CD8-positive, alpha-beta memory T cell (primary cell): ENCODE results near the gene GPR17. TPM values are rescaled to one million over a fixed set of nuclear protein-coding genes. Genes with fewer than 3 reads are reported as not detected.

Experiments
- CTCF ChIA-PET: fragments of 350-600 bp; sonication (Branson Sonifier 250); formaldehyde crosslinking; loops from one replicate; lab custom pipeline; 2021; ENCODE audit warnings: antibody characterized with exemption; lab: Charles Lee
- POLR2A ChIA-PET: fragments of 350-600 bp; sonication (Branson Sonifier 250); formaldehyde crosslinking; loops from one replicate; lab custom pipeline; 2021; ENCODE audit warnings: antibody characterized with exemption; lab: Charles Lee
- DNase-seq, 5 donors: peaks; one replicate each; pipeline versions ENCODE4 v3.0.0 to v3.0.0-alpha.2; 2020 to 2022; ENCODE audit warnings: mixed read lengths in 1 of 5
- H3K27ac ChIP-seq: one replicate; pipeline ENCODE4 v1.7.0; 2013; ENCODE audit warnings: low read depth, mild to moderate bottlenecking, low read length, moderate library complexity
- H3K27me3 ChIP-seq: 2 replicates; pipeline ENCODE4 v1.7.0; 2013; ENCODE audit warnings: low read length, mild to moderate bottlenecking; ENCODE audit not compliant: insufficient read depth, poor library complexity, severe bottlenecking
- H3K36me3 ChIP-seq: 2 replicates; pipeline ENCODE4 v1.7.0; 2013; ENCODE audit warnings: mild to moderate bottlenecking, low read length, moderate library complexity; ENCODE audit not compliant: insufficient read depth
- H3K4me1 ChIP-seq: 2 replicates; pipeline ENCODE4 v1.7.0; 2013; ENCODE audit warnings: mild to moderate bottlenecking, low read length, moderate library complexity; ENCODE audit not compliant: insufficient read depth
- H3K4me3 ChIP-seq: 2 replicates; pipeline ENCODE4 v1.7.0; 2013; ENCODE audit warnings: mild to moderate bottlenecking, low read length
- H3K9me3 ChIP-seq: 2 replicates; pipeline ENCODE4 v1.7.0; 2013; ENCODE audit warnings: mild to moderate bottlenecking, low read length
- H3K27ac Mint-ChIP-seq, 8 donors: one replicate each; pipeline ENCODE4 v1.8.0; 2020 to 2021; ENCODE audit warnings: mixed read lengths in 8 of 8, mild to moderate bottlenecking in 6 of 8, inconsistent platforms in 3 of 8, moderate library complexity in 3 of 8
- H3K27me3 Mint-ChIP-seq, 2 donors: one replicate each; pipeline ENCODE4 v1.8.0; 2020 to 2021; ENCODE audit warnings: mixed read lengths in 2 of 2, mild to moderate bottlenecking in 1 of 2, moderate library complexity in 1 of 2
- H3K36me3 Mint-ChIP-seq, 3 donors: one replicate each; pipeline ENCODE4 v1.8.0; 2020 to 2021; ENCODE audit warnings: mixed read lengths in 3 of 3, inconsistent platforms in 1 of 3, mild to moderate bottlenecking in 1 of 3
- H3K4me1 Mint-ChIP-seq, 3 donors: one replicate each; pipeline ENCODE4 v1.8.0; 2020 to 2021; ENCODE audit warnings: mixed read lengths in 3 of 3, inconsistent platforms in 1 of 3, mild to moderate bottlenecking in 1 of 3
- H3K4me3 Mint-ChIP-seq, 7 donors: one replicate each; pipeline ENCODE4 v1.8.0; 2020 to 2021; ENCODE audit warnings: mixed read lengths in 7 of 7, mild to moderate bottlenecking in 6 of 7, moderate library complexity in 4 of 7, inconsistent platforms in 2 of 7
- H3K9me3 Mint-ChIP-seq, 5 donors: one replicate each; pipeline ENCODE4 v1.8.0; 2020 to 2022; ENCODE audit warnings: mixed read lengths in 5 of 5, mild to moderate bottlenecking in 3 of 5, moderate library complexity in 2 of 5, inconsistent platforms in 1 of 5
- polyA plus RNA-seq: library from polyadenylated mRNA; unstranded; fragments of 300-500 nt; fragmentation: Illumina TruSeq; gene quantifications from one replicate; pipeline ENCODE4 v1.2.3, GENCODE V29; 2021
- total RNA-seq, 2 experiments: library from RNA; stranded (reverse); gene quantifications; one replicate each; pipeline ENCODE4 v1.2.3, GENCODE V29; 2021

GPR17 gene
- total and polyA plus RNA-seq, 3 experiments from 2014 or later, result not detected

- Mint-ChIP-seq H3K27ac (no peak overlapping the region), H3K9me3 (no peaks in the 10 kb centered on the region), H3K36me3 (no peaks in the 10 kb centered on the region), H3K4me3 (no peak overlapping the region), H3K27me3 (peaks cover 9% of the 10 kb centered on the region in 2 donors), H3K4me1 (no peaks in the 10 kb centered on the region)
- Histone ChIP-seq H3K27me3 (no peaks in the 10 kb centered on the region), H3K4me1 (no peaks in the 10 kb centered on the region), H3K9me3 (no peaks in the 10 kb centered on the region), H3K27ac (no peak overlapping the region), H3K4me3 (no peak overlapping the region), H3K36me3 (no peaks in the 10 kb centered on the region)
- CTCF ChIA-PET, result interaction anchor here (0.9 kb wide), 1 partner anchor 64 kb away, joined by 3 read pairs; no protein-coding TSS in a partner anchor
- DNase-seq, result peak in 1 of 5 donors; percentile 32
- POLR2A ChIA-PET, result no interaction called here
These were observed 9.5 kb downstream of the GPR17 start for GRCh38 chr2:127655209-127656073.

DNA sequence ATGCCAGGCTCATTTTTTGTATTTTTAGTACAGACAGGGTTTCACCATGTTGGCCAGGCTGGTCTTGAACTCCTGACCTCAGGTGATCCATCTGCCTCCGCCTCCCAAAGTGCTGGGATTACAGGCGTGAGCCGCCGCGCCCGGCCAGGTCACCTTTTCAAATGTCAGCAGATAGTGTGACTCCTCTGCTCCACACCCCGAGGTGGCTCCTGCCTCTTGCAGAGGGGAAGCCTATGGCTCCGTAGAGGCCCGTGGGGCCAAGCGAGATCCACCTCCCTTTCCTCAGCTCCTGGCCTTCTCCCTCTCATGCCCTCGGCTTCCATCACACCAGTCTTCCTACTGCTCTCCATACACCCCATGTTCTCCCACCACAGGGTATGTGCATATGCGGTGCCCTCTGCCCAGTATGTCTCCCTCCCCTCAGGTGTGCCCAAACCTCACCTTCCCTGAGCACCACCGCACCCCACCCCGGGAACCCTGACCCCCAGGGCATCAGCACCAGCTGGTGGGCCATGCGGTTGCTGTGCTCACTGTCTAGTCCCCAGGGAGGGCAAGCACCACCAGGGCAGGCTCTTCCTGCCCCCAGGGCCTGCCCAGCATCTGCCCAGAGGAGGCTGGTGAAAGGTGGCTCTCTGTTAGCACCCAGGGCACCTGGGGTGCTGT lies 10.7 kb downstream of the GPR17 start:
- POLR2A ChIA-PET, result no interaction called here
- DNase-seq, result peak in 1 of 5 donors; percentile 39
- Mint-ChIP-seq H3K36me3 (no peaks in the 10 kb centered on the region), H3K4me1 (no peaks in the 10 kb centered on the region), H3K27ac (no peak overlapping the region), H3K4me3 (no peak overlapping the region), H3K9me3 (no peaks in the 10 kb centered on the region), H3K27me3 (peaks cover 11 to 21% of the 10 kb centered on the region in 2 donors)
- H3K27me3 ChIP-seq, result peaks cover 4% of the 10 kb centered on the region
- H3K9me3 ChIP-seq, result no peaks in the 10 kb centered on the region
- no peaks in the 10 kb centered on the region for H3K36me3 ChIP-seq
- no peak overlapping the region for H3K27ac ChIP-seq
- H3K4me3 ChIP-seq, result no peak overlapping the region
- CTCF ChIA-PET, result no interaction called here
- no peaks in the 10 kb centered on the region for H3K4me1 ChIP-seq

DNA sequence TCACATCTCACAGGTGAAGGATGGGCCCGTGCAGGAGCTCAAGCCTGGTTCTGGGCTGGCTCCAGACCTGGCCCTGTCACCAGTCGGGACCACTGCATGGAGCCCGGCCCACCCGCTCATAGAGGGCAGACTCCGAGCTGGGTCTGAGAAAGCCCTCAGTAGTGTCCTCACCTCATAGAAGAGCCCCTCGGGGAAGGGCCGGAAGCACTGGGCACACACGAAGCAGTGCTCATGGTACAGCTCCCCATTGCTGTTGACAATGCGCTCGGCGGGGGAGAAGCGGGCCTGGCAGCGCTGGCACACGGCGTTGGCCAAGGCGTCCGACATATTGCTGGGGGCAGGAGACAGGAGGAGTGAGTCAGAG lies 11.3 kb downstream of the GPR17 start:
- Mint-ChIP-seq H3K4me3 (no peak overlapping the region), H3K27me3 (peaks cover 11 to 25% of the 10 kb centered on the region in 2 donors), H3K27ac (no peak overlapping the region), H3K36me3 (no peaks in the 10 kb centered on the region), H3K9me3 (no peaks in the 10 kb centered on the region), H3K4me1 (no peaks in the 10 kb centered on the region)
- ChIA-PET POLR2A (no interaction called here), CTCF (no interaction called here)
- Histone ChIP-seq H3K4me3 (no peak overlapping the region), H3K36me3 (no peaks in the 10 kb centered on the region), H3K9me3 (no peaks in the 10 kb centered on the region), H3K27me3 (peaks cover 8% of the 10 kb centered on the region), H3K27ac (no peak overlapping the region), H3K4me1 (no peaks in the 10 kb centered on the region)
- DNase-seq, result peak in 1 of 5 donors; percentile 23

DNA sequence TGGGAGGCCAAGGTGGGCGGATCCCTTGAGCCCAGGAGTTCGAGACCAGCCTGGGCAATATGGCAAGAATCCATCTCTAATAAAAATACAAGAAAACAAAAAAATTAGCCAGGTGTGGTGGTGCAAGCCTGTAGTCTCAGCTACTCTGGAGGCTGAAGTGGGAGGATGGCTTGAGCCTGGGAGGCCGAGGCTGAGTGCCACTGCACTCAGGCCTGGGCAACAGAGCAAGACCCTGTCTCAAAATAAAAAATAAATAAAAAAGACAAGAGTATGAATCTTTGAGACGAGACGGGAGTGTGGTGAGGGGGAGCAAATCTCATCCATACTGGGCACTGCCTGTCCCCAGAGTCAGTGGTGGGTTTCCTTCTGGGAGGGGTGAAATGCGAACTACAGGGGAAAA lies 12.2 kb downstream of the GPR17 start:
- ChIA-PET POLR2A (no interaction called here), CTCF (no interaction called here)
- Mint-ChIP-seq H3K27me3 (peaks cover 11 to 33% of the 10 kb centered on the region in 2 donors), H3K36me3 (no peaks in the 10 kb centered on the region), H3K9me3 (no peaks in the 10 kb centered on the region), H3K4me3 (no peak overlapping the region), H3K4me1 (no peaks in the 10 kb centered on the region), H3K27ac (no peak overlapping the region)
- Histone ChIP-seq H3K27ac (no peak overlapping the region), H3K4me3 (no peak overlapping the region), H3K27me3 (peaks cover 12% of the 10 kb centered on the region), H3K36me3 (no peaks in the 10 kb centered on the region), H3K9me3 (no peaks in the 10 kb centered on the region), H3K4me1 (no peaks in the 10 kb centered on the region)
- peak in 1 of 5 donors; percentile 1 for DNase-seq

- Histone ChIP-seq H3K36me3 (no peaks in the 10 kb centered on the region), H3K4me1 (no peaks in the 10 kb centered on the region), H3K27me3 (peaks cover 16% of the 10 kb centered on the region), H3K27ac (no peak overlapping the region), H3K9me3 (no peaks in the 10 kb centered on the region), H3K4me3 (no peak overlapping the region)
- Mint-ChIP-seq H3K4me3 (no peak overlapping the region), H3K36me3 (no peaks in the 10 kb centered on the region), H3K9me3 (no peaks in the 10 kb centered on the region), H3K4me1 (no peaks in the 10 kb centered on the region), H3K27ac (no peak overlapping the region), H3K27me3 (peaks cover 13 to 38% of the 10 kb centered on the region in 2 donors)
- CTCF ChIA-PET, result no interaction called here
- POLR2A ChIA-PET, result no interaction called here
- peak in 1 of 5 donors; percentile 33 for DNase-seq
These were observed 12.9 kb downstream of the GPR17 start for GRCh38 chr2:127658641-127659407.

DNA sequence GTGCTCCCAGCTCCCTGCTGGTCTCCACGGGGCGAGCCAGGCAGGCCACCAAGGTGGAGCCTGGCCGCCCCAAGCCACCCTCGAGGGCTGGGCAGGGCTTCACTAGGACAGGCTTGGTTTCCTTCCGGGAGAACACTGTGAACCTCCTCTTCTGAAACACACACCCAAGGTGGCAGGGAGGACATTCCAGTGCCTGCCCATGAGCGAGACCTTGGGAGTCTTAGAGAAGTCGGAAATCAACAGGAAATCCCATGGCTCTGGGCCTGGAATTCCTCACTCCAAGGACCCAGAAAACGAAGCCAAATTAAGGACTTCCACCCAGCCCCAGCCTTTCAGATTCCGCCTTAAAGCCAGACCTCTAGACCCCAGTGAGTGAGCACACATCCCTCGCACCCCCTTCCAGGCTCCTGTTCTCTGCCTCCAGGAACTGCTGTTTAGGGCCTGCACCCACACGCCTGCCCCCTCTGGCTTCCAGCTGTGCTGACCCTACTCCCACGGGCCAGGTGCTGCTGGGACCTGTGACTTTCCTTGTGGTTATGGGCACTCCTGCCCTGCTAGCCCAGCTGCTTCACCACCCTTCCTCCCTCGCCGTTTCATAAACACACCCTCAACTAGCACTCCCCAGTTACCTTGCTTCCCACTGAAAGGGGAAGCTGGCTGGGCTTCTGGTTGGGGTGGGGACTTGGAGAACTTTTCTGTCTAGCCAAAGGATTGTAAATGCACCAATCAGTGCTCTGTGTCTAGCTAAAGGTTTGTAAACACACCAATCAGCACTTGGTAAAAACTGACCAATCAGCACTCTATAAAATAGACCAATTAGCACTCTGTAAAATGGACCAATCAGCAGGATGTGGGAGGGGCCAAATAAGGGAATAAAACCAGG lies 13.7 kb downstream of the GPR17 start:
- Histone ChIP-seq H3K27ac (no peak overlapping the region), H3K4me3 (no peak overlapping the region), H3K27me3 (peaks cover 17% of the 10 kb centered on the region), H3K9me3 (no peaks in the 10 kb centered on the region), H3K36me3 (no peaks in the 10 kb centered on the region), H3K4me1 (no peaks in the 10 kb centered on the region)
- H3K27ac Mint-ChIP-seq, result no peak overlapping the region
- H3K36me3 Mint-ChIP-seq, result no peaks in the 10 kb centered on the region
- no peaks in the 10 kb centered on the region for H3K9me3 Mint-ChIP-seq
- CTCF ChIA-PET, result no interaction called here
- H3K4me3 Mint-ChIP-seq, result no peak overlapping the region
- peaks cover 13 to 38% of the 10 kb centered on the region in 2 donors for H3K27me3 Mint-ChIP-seq
- POLR2A ChIA-PET, result no interaction called here
- DNase-seq, result peak in 1 of 5 donors; percentile 35
- H3K4me1 Mint-ChIP-seq, result no peaks in the 10 kb centered on the region

DNA sequence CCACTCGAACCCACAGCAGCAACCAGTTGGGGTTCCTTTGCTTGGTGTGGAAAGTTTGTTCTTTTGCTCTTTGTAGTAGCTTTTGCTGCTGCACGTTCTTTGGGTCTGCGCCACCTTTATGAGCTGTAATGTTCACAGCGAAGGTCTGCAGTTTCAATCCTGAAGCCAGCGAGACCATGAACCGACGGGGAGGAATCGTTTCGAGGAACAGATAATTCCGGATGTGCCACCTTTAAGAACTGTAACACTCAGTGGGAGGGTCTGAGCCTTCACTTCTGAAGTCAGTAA lies 14.3 kb downstream of the GPR17 start:
- Mint-ChIP-seq H3K4me3 (no peak overlapping the region), H3K36me3 (no peaks in the 10 kb centered on the region), H3K27ac (no peak overlapping the region), H3K9me3 (no peaks in the 10 kb centered on the region), H3K4me1 (no peaks in the 10 kb centered on the region), H3K27me3 (peaks cover 15 to 43% of the 10 kb centered on the region in 2 donors)
- H3K9me3 ChIP-seq, result no peaks in the 10 kb centered on the region
- ChIA-PET POLR2A (no interaction called here), CTCF (no interaction called here)
- H3K4me3 ChIP-seq, result no peak overlapping the region
- H3K4me1 ChIP-seq, result no peaks in the 10 kb centered on the region
- no peak overlapping the region for H3K27ac ChIP-seq
- no peak for DNase-seq
- no peaks in the 10 kb centered on the region for H3K36me3 ChIP-seq
- peaks cover 17% of the 10 kb centered on the region for H3K27me3 ChIP-seq
